ENCODE data around the gene ALK.

- TF ChIP-seq EP300 (IDR thresholded peaks at IDR 0.05) = no peak
- no peak for TF ChIP-seq POLR2A (IDR thresholded peaks at IDR 0.05)
Observed at GRCh38 chr2:29898999-29899398, 22.4 kb downstream of the ALK start.
